IPS DF 6.9 (cell line): Measurements from ENCODE around the gene SLC24A4.

Source experiments
- DNase-seq: peaks from one replicate; pipeline ENCODE4 v3.0.0-alpha.2; 2013; ENCODE audit warnings: low read depth, low spot score
- H3K27ac ChIP-seq: one replicate; pipeline ENCODE4 v1.5.1; 2013; ENCODE audit warnings: low read length, control low read depth
- H3K27me3 ChIP-seq: 2 replicates; pipeline ENCODE4 v1.6.1; 2013; ENCODE audit warnings: mild to moderate bottlenecking, low read length; ENCODE audit not compliant: control insufficient read depth, insufficient read depth
- H3K36me3 ChIP-seq: 2 replicates; pipeline ENCODE4 v1.6.1; 2013; ENCODE audit warnings: low read length; ENCODE audit not compliant: control insufficient read depth, insufficient read depth
- H3K4me1 ChIP-seq: 2 replicates; pipeline ENCODE4 v1.6.1; 2013; ENCODE audit warnings: low read length; ENCODE audit not compliant: control insufficient read depth, insufficient read depth
- H3K4me3 ChIP-seq: 2 replicates; pipeline ENCODE4 v1.5.1; 2013; ENCODE audit warnings: mild to moderate bottlenecking, low read length
- H3K9me3 ChIP-seq: 2 replicates; pipeline ENCODE4 v1.6.1; 2013; ENCODE audit warnings: low read length, inconsistent platforms; ENCODE audit not compliant: control insufficient read depth, insufficient read depth
- WGBS: extraction: QIAGEN DNeasy Blood & Tissue Kit; methylation state at CpG from one replicate; pipeline ENCODE4 v1.1.7; 2013; ENCODE audit warnings: mixed read lengths, missing lambda C conversion rate; ENCODE audit not compliant: insufficient read length, insufficient coverage; 5-methylcytosine and 5-hydroxymethylcytosine counted together

The SLC24A4 gene, protein sequence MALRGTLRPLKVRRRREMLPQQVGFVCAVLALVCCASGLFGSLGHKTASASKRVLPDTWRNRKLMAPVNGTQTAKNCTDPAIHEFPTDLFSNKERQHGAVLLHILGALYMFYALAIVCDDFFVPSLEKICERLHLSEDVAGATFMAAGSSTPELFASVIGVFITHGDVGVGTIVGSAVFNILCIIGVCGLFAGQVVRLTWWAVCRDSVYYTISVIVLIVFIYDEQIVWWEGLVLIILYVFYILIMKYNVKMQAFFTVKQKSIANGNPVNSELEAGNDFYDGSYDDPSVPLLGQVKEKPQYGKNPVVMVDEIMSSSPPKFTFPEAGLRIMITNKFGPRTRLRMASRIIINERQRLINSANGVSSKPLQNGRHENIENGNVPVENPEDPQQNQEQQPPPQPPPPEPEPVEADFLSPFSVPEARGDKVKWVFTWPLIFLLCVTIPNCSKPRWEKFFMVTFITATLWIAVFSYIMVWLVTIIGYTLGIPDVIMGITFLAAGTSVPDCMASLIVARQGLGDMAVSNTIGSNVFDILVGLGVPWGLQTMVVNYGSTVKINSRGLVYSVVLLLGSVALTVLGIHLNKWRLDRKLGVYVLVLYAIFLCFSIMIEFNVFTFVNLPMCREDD

DNA sequence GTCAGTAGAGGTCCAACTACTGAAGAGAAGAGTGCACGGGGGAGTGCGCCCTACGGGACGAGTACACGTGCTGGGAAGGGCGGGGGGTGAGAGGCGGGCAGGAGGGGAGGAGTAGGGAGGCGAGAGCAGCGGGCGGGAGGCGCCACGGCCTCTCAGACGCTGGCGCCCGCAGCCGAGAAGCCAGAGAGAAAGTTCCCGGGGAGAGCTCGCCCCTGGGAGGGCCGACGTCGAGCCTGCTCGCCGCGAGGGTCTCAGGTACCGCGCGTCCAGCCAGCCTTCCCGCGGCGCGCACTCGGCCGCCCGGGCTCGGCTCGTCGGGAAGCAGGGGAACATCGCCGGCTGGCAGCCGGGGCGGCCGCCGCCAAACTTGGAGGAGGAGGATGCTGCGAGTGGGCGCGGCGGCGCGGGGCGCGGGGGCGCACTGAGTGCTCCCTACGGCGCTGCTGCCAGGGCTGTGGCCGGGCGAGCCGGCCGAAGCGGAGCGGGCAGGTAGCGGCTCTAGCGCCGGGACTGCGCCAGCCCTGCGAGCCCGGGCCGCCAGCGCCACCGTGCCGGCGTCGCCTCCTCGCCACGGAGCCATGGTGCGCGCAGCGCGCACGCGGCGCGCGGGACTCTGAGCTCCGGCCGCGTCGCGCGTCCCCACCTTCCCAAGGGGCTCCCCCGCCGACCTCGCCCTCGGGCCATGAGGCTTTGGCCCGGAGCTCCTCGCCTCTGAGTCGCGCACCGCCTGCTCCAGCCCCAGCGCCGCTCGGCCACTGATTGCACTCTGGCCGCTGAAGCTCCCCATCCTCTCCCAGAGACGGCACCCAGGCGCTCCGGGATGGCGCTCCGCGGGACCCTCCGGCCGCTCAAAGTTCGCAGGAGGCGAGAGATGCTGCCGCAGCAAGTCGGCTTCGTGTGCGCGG, at the start of gene SLC24A4:
Gene SLC24A4, plus strand, starts transcription at position 155 of the 905 bp plus-strand sequence. Its CDS starts 666 bp downstream, at position 821.
- no CpG with 5 or more reads among the region's 117 CpGs for WGBS
- no peaks in the 10 kb centered on the region for H3K36me3 ChIP-seq
- H3K27me3 ChIP-seq, result peaks cover 45% of the 10 kb centered on the region
- DNase-seq, result no peak
- H3K9me3 ChIP-seq, result no peaks in the 10 kb centered on the region
- no peak within 1 kb of the TSS for H3K27ac ChIP-seq
- H3K4me3 ChIP-seq, result peak within 1 kb of the TSS; percentile 49
- no peaks in the 10 kb centered on the region for H3K4me1 ChIP-seq

DNA sequence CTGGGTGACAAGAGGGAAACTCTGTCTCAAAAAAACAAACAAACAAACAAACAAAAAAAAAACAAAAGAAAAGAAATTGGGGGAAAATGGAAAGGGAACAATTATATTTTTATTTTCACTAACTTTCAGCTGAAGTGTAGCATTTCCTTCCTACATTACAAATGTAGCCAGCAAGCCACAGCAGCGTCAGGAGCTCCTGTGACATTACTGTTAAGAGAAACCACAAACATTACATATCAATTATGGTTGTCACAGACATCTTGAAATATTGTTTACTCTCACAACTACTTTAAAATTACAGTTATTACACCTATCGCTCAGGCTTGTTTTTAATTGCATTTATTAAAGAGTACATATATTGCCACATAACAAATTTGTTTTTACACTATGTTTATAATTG, 49.8 kb upstream of the SLC24A4 start:
- no peaks in the 10 kb centered on the region for H3K27me3 ChIP-seq
- WGBS, result no CpG with 5 or more reads among the region's 2 CpGs
- DNase-seq, result no peak

DNA sequence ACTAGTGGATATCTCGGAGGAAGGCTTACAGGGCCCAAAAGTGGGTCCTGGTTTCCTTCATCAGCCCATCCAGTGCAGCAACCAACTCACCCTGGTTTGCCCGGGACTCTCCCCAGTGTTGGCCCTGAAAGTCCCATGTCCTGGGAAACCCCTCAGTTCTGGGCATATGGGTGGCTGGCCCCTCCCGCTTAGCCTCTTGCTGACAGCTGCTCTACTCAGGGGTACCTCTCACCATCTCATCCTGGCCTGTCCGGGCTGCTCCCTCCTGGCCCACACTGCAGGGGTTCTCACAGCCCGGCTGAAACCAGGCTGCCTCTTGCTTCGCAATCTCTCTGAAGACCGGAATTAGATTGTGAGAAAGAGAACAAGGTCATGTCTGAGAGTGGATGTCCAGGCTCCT, 48.9 kb upstream of the SLC24A4 start:
- no peak overlapping the region for H3K27ac ChIP-seq
- no peaks in the 10 kb centered on the region for H3K4me1 ChIP-seq
- no peaks in the 10 kb centered on the region for H3K27me3 ChIP-seq
- no CpG with 5 or more reads among the region's 7 CpGs for WGBS
- H3K36me3 ChIP-seq, result no peaks in the 10 kb centered on the region
- no peaks in the 10 kb centered on the region for H3K9me3 ChIP-seq
- no peak for DNase-seq
- no peak overlapping the region for H3K4me3 ChIP-seq

More for the DNA sequence above, 49.8 kb upstream of the SLC24A4 start:
- H3K27ac ChIP-seq, result no peak overlapping the region
- H3K4me3 ChIP-seq, result no peak overlapping the region
- no peaks in the 10 kb centered on the region for H3K4me1 ChIP-seq
- no peaks in the 10 kb centered on the region for H3K9me3 ChIP-seq
- no peaks in the 10 kb centered on the region for H3K36me3 ChIP-seq

DNA sequence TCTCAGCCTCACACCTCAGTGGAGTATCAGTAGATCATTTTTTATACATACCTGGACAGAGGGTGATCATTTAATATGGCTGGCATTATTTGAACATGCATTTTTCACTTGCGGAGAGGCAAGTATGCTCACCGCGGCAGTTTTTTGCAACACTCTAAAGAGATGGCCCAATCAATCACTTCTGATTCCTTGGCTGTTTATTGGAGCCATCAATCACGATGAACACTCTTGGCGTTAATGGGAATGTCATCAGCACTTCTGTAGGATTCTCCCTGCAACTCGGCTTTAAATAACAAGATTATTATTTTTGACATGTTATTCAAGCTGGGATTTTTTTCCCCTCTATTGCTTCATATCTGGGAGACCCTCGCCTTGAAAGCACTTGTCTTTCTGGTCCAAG, 46.9 kb upstream of the SLC24A4 start:
- no CpG with 5 or more reads among the region's 7 CpGs for WGBS
- no peaks in the 10 kb centered on the region for H3K36me3 ChIP-seq
- H3K27ac ChIP-seq, result no peak overlapping the region
- H3K4me3 ChIP-seq, result no peak overlapping the region
- H3K9me3 ChIP-seq, result no peaks in the 10 kb centered on the region
- no peaks in the 10 kb centered on the region for H3K4me1 ChIP-seq
- H3K27me3 ChIP-seq, result no peaks in the 10 kb centered on the region
- DNase-seq, result no peak

DNA sequence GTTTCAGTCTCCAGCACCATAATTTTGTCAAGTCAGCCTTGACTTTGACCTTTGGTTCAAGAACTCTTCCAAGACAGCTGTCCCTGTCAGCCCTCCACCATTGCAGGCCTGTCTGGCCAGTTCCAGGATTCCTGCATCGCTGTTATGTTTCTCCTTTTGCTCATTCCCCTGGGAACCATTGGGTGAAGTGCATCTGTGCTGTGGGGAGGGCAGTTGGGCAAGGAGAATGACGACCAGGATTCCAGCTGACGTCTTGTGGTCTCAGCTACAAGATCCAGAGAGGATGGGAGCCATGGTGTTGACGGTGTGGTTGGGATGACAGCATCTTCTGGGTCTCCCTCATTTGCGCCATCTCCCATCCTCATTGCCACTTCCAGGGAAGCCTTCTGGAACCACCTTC, 45.9 kb upstream of the SLC24A4 start:
- DNase-seq, result no peak
- Histone ChIP-seq H3K9me3 (no peaks in the 10 kb centered on the region), H3K4me1 (no peaks in the 10 kb centered on the region), H3K27ac (no peak overlapping the region), H3K36me3 (no peaks in the 10 kb centered on the region), H3K4me3 (no peak overlapping the region), H3K27me3 (no peaks in the 10 kb centered on the region)
- no CpG with 5 or more reads among the region's 5 CpGs for WGBS

DNA sequence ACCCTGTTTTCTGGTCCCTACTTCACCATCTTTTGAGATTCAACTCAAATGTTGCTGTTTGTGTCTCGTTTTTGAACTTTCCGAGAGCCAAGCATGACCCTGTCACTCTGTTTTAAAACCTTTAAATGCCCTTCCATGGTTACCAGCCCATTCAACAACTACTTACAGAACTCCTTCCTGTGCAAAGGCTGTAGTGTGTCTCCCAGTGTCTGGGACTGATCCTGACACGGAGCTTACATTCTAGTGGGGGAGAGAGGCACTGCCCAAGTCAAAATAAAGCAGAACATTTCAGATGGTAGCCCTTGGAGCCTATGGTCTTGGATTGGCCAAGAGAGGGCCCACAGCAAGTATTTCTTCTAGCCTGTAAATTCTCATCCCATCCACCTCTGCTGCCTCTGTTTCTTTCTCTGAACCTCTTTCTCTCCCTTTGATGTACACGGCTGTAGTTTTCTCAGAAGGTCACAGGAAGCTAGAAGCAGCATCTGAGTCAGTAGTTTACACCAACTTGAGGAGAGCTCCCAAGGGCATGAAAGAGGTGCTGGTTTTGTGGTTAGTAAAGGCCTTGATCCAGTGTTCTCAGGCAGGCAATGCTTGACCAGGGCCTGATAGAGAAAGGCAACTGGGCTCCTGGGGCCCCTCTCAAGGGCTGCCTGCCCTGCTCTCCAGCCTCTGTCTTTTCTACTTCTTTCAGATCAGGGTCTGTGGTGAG, 42.3 kb upstream of the SLC24A4 start:
- no peaks in the 10 kb centered on the region for H3K36me3 ChIP-seq
- H3K27me3 ChIP-seq, result no peaks in the 10 kb centered on the region
- DNase-seq, result no peak
- no peak overlapping the region for H3K4me3 ChIP-seq
- H3K27ac ChIP-seq, result no peak overlapping the region
- WGBS, result no CpG with 5 or more reads among the region's 4 CpGs
- no peaks in the 10 kb centered on the region for H3K9me3 ChIP-seq
- H3K4me1 ChIP-seq, result no peaks in the 10 kb centered on the region

DNA sequence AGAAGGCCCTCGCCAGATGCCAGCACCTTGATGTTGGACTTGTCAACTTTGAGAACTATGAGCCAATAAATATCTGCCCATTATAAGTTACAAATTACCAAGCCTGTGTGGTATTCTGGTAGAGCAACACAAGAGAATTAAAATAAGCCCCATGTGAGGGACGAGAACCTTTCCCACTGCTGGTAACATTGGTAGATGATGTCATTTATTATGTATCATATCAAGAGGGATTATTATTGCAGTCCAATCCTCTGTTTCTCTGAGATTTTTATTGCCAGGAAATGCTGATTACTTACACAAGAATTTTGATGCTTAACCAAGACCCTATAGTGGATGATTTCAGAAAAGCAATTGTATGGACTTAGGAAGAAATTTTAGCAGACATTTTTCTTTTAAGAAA, 40.3 kb upstream of the SLC24A4 start:
- H3K36me3 ChIP-seq, result no peaks in the 10 kb centered on the region
- no peak overlapping the region for H3K4me3 ChIP-seq
- no CpG with 5 or more reads among the region's 2 CpGs for WGBS
- no peaks in the 10 kb centered on the region for H3K9me3 ChIP-seq
- no peaks in the 10 kb centered on the region for H3K27me3 ChIP-seq
- no peaks in the 10 kb centered on the region for H3K4me1 ChIP-seq
- DNase-seq, result no peak
- no peak overlapping the region for H3K27ac ChIP-seq

DNA sequence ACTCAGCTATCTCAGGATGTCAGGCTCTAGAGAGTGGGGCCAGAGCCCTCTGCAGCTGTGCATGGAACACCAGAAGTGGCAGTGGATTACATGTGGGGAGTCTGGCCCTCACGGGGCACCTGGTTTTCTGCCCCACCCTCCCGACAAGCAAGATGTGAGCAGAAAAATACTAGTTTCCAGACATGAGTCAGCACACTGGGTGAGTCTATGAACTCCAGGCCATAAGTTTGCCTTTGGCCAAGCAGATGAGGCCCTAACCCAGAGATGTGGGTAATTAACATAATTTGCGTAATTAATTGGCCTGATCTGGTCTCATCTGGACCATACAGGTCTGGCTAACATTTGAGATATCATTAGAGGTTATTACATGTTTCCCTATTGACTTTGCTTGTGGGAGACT, 37.7 kb upstream of the SLC24A4 start:
- Histone ChIP-seq H3K36me3 (no peaks in the 10 kb centered on the region), H3K9me3 (no peaks in the 10 kb centered on the region), H3K4me3 (no peak overlapping the region), H3K27me3 (no peaks in the 10 kb centered on the region), H3K27ac (no peak overlapping the region), H3K4me1 (no peaks in the 10 kb centered on the region)
- no CpG with 5 or more reads among the region's 3 CpGs for WGBS
- DNase-seq, result no peak

DNA sequence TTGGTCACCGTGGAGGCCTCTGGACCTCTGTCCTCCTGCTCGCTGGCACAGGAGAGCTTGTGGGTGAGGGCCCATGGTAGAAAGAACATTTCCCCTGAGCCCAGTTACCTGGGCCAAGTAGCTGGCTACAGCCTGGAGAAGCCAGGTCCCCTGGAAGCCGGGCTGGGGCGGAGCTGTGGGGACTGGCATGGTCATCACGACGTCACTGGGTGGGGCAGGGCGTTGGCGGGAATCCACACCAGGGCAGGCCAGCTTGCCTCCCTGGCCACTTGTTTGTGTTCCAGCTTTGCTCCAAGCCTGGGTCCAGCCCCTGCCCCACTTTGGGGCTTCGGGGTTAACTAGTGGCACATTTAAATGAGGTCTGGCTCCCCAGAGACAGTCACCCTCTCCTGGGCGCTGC, 35.0 kb upstream of the SLC24A4 start:
- DNase-seq, result no peak
- Histone ChIP-seq H3K27ac (no peak overlapping the region), H3K4me3 (no peak overlapping the region), H3K36me3 (no peaks in the 10 kb centered on the region), H3K4me1 (no peaks in the 10 kb centered on the region), H3K27me3 (no peaks in the 10 kb centered on the region), H3K9me3 (no peaks in the 10 kb centered on the region)
- no CpG with 5 or more reads among the region's 10 CpGs for WGBS
